GM19324 (cell line): ENCODE results near the gene SERINC3.

Experiments used
- ATAC-seq: cut with Tn5 transposase; IDR thresholded peaks from one replicate; pipeline ENCODE4 v1.9.1; 2021; ENCODE audit warnings: mild to moderate bottlenecking, moderate library complexity; ENCODE audit not compliant: unreplicated experiment, low FRiP score

Gene SERINC3

GRCh38 chr20:44470327-44470726 lies 51.5 kb downstream of the SERINC3 start:
- ATAC-seq = no peak

- ATAC-seq = no peak
Observed at GRCh38 chr20:44468044-44468782, 53.7 kb downstream of the SERINC3 start.

GRCh38 chr20:44467289-44467883 lies 54.5 kb downstream of the SERINC3 start:
- ATAC-seq = no peak

- ATAC-seq = no peak
Observed at GRCh38 chr20:44465001-44465560, 56.8 kb downstream of the SERINC3 start.

- ATAC-seq = no peak
Observed at GRCh38 chr20:44464514-44464913, 57.4 kb downstream of the SERINC3 start.

GRCh38 chr20:44463466-44463865 lies 58.4 kb downstream of the SERINC3 start:
- ATAC-seq = no peak

- ATAC-seq = no peak
Observed at GRCh38 chr20:44461803-44462174, 60.1 kb downstream of the SERINC3 start.

GRCh38 chr20:44461142-44461802 lies 60.6 kb downstream of the SERINC3 start:
- ATAC-seq = no peak

- no peak for ATAC-seq
Observed at GRCh38 chr20:44460795-44461141, 61.1 kb downstream of the SERINC3 start.

GRCh38 chr20:44459271-44459670 lies 62.6 kb downstream of the SERINC3 start:
- no peak for ATAC-seq

GRCh38 chr20:44457016-44457415 lies 64.9 kb downstream of the SERINC3 start:
- ATAC-seq = no peak

- no peak for ATAC-seq
Observed at GRCh38 chr20:44456611-44457010, 65.3 kb downstream of the SERINC3 start.

GRCh38 chr20:44455126-44455525 lies 66.7 kb downstream of the SERINC3 start:
- no peak for ATAC-seq

- no peak for ATAC-seq
Observed at GRCh38 chr20:44454306-44454963, 67.4 kb downstream of the SERINC3 start.

- no peak for ATAC-seq
Observed at GRCh38 chr20:44450903-44451450, 70.9 kb downstream of the SERINC3 start.

GRCh38 chr20:44450281-44450889 lies 71.5 kb downstream of the SERINC3 start:
- ATAC-seq = no peak

GRCh38 chr20:44449864-44450263 lies 72.0 kb downstream of the SERINC3 start:
- no peak for ATAC-seq

- ATAC-seq = no peak
Observed at GRCh38 chr20:44448753-44449546, 72.9 kb downstream of the SERINC3 start.

- ATAC-seq = no peak
Observed at GRCh38 chr20:44447827-44448419, 73.9 kb downstream of the SERINC3 start.
